Neutrophil (primary cell): ENCODE results near the gene KATNAL2.

Source experiments
- H3K27ac ChIP-seq: fragments of 200-600 bp; sonication (generic); 2 replicates; pipeline ENCODE4 v1.5.1; 2016; ENCODE audit warnings: mild to moderate bottlenecking, moderate library complexity
- H3K27me3 ChIP-seq: fragments of 200-600 bp; sonication (generic); 2 replicates; pipeline ENCODE4 v1.6.0; 2016; ENCODE audit warnings: mild to moderate bottlenecking
- H3K36me3 ChIP-seq: fragments of 200-600 bp; sonication (generic); 2 replicates; pipeline ENCODE4 v1.5.1; 2017
- H3K4me1 ChIP-seq, 2 experiments: fragments of 200-600 bp in 1 of 2; sonication (generic) in 1 of 2; 1 replicate in 1 of 2; 2 replicates in 1 of 2; pipeline versions ENCODE4 v1.5.1 to v1.6.1; 2013 to 2016; ENCODE audit warnings: low read depth in 1 of 2, low read length in 1 of 2, mild to moderate bottlenecking in 1 of 2, moderate library complexity in 1 of 2; ENCODE audit not compliant: control insufficient read depth in 1 of 2, insufficient read depth in 1 of 2
- H3K4me3 ChIP-seq, 2 experiments: fragments of 200-600 bp in 1 of 2; sonication (generic) in 1 of 2; 1 replicate in 1 of 2; 2 replicates in 1 of 2; pipeline ENCODE4 v1.5.1; 2013 to 2016; ENCODE audit warnings: low read depth in 1 of 2, low read length in 1 of 2, mild to moderate bottlenecking in 1 of 2, moderate library complexity in 1 of 2
- H3K9me3 ChIP-seq: fragments of 200-600 bp; sonication (generic); 2 replicates; pipeline ENCODE4 v1.5.1; 2016
- TF ChIP-seq, protein P1 (sequence below): fragments of 200-600 bp; sonication (generic); IDR thresholded peaks from 2 replicates; pipeline ENCODE4 v1.5.1; 2016; ENCODE audit warnings: antibody characterized with exemption

KATNAL2 gene

DNA sequence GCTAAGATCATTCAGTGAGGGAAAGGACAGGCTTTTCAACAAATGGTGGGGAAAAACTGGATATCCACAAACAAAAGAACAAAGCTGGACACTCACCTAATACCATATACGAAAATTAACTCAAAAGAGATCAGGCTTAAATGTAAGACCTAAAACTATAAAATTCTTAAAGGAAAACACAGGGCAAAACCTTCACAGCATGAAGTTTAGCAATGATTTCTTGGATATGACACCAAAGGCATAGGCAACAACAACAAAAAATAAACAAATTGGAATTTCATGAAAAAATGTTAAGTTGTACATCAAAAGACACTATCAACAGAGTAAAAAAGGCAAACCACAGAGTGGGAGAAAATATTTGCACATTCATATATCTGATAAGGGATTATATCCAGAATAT, 28.4 kb upstream of the KATNAL2 start:
- H3K9me3 ChIP-seq: no peaks in the 10 kb centered on the region
- no peaks in the 10 kb centered on the region for H3K36me3 ChIP-seq
- no peak overlapping the region for H3K4me3 ChIP-seq
- H3K27ac ChIP-seq: no peak overlapping the region
- H3K27me3 ChIP-seq: no peaks in the 10 kb centered on the region
- no peaks in the 10 kb centered on the region for H3K4me1 ChIP-seq
- TF ChIP-seq, protein P1, sequence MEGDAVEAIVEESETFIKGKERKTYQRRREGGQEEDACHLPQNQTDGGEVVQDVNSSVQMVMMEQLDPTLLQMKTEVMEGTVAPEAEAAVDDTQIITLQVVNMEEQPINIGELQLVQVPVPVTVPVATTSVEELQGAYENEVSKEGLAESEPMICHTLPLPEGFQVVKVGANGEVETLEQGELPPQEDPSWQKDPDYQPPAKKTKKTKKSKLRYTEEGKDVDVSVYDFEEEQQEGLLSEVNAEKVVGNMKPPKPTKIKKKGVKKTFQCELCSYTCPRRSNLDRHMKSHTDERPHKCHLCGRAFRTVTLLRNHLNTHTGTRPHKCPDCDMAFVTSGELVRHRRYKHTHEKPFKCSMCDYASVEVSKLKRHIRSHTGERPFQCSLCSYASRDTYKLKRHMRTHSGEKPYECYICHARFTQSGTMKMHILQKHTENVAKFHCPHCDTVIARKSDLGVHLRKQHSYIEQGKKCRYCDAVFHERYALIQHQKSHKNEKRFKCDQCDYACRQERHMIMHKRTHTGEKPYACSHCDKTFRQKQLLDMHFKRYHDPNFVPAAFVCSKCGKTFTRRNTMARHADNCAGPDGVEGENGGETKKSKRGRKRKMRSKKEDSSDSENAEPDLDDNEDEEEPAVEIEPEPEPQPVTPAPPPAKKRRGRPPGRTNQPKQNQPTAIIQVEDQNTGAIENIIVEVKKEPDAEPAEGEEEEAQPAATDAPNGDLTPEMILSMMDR: no peak

DNA sequence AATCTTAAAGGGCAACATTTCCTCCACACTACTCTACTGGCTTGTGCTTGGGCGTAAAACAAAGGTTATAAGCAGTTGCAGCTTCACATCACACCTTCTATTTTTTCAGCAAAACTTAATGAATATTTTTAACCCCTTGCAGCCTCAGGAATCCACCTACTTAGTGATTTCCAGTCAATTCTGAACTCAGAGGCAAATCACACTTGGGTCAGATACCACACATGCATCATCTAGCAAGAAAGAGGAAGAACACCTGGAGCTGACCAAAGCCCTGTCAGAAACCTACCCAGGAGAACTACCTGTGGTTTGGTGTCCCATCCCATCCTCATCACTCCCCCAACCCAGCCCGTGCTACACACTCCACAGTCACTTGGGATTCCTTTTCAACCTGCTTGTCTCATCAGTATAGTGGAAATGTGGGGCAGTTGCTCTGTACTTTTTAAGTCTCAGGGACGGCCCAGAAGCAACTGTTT, 25.6 kb upstream of the KATNAL2 start:
- no peaks in the 10 kb centered on the region for H3K27me3 ChIP-seq
- H3K4me3 ChIP-seq: no peak overlapping the region
- no peaks in the 10 kb centered on the region for H3K36me3 ChIP-seq
- TF ChIP-seq, protein P1: no peak
- no peak overlapping the region for H3K27ac ChIP-seq
- H3K9me3 ChIP-seq: no peaks in the 10 kb centered on the region
- H3K4me1 ChIP-seq: no peaks in the 10 kb centered on the region

DNA sequence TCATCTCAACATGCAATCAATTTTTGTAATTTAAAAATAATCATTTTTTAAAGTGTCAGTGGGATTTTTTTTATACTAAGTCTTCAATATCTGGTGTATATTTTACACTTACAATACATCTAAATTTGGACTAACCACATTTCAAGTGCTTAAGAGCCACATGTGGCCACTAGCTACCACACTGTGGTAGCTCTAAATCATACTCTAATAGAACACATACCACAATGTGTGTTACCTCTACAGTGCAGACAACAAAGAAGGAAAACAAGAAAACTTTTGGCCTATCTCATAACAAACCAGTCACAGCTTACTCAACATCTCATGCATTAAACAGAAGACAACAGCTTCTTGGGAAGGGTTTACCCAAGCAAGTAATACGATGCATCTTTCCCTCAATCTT, 24.6 kb upstream of the KATNAL2 start:
- no peaks in the 10 kb centered on the region for H3K9me3 ChIP-seq
- H3K27ac ChIP-seq: no peak overlapping the region
- no peak overlapping the region for H3K4me3 ChIP-seq
- H3K27me3 ChIP-seq: no peaks in the 10 kb centered on the region
- TF ChIP-seq, protein P1: no peak
- no peaks in the 10 kb centered on the region for H3K4me1 ChIP-seq
- no peaks in the 10 kb centered on the region for H3K36me3 ChIP-seq

DNA sequence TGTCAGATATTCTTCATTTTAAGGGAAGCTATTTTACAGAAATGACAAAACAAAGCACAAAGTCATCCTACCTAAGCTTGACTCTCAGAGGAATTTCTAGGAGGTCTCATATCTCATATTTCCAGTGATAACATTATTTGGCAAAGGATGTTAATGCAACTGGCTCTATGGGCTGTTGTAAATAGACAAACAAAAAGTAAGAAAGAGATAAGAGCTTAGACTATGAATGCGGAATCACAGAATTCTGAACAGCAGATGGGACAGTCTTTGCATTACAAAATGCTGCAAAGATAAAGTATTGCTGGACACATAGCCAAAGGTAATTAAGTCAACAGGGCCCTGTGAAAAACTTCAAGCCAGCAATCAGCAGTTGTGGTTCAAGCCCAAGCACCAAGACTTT, 24.0 kb upstream of the KATNAL2 start:
- H3K4me3 ChIP-seq: no peak overlapping the region
- no peaks in the 10 kb centered on the region for H3K27me3 ChIP-seq
- H3K9me3 ChIP-seq: no peaks in the 10 kb centered on the region
- no peaks in the 10 kb centered on the region for H3K4me1 ChIP-seq
- TF ChIP-seq, protein P1: no peak
- H3K36me3 ChIP-seq: no peaks in the 10 kb centered on the region
- no peak overlapping the region for H3K27ac ChIP-seq

DNA sequence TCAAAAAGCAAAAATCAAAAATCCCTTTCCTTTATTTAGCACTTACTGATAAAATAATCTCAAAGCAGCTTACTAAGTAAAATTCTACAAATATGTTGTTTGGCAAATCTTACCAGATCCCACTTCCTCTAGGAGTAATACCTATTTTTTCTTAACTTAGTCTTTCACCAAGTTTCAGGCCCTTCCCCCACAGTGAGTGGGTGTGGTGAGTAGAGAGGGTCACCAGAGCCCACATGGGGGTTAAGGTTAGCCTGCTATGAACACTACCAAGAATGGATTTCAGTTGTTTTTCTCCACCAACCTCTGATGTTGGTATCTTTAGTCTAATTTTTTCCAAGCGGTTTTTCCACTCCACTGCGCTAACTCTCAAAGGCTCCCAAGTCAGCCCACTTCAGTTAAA, 23.3 kb upstream of the KATNAL2 start:
- TF ChIP-seq, protein P1: no peak
- Histone ChIP-seq H3K4me3 (no peak overlapping the region), H3K27me3 (no peaks in the 10 kb centered on the region), H3K27ac (no peak overlapping the region), H3K36me3 (no peaks in the 10 kb centered on the region), H3K4me1 (no peaks in the 10 kb centered on the region), H3K9me3 (no peaks in the 10 kb centered on the region)
